SK-N-MC (cell line): ENCODE results near the gene APEX2.

Experiments used
- EZH2 ChIP-seq: fragments of 200-600 bp; sonication (generic); IDR thresholded peaks from one replicate; pipeline ENCODE4 v1.6.1; 2017; ENCODE audit warnings: antibody characterized with exemption
- POLR2AphosphoS5 ChIP-seq: IDR thresholded peaks from 2 replicates; pipeline ENCODE4 v1.6.1; 2012; ENCODE audit warnings: mild to moderate bottlenecking, low read depth, low read length, borderline replicate concordance

- TF ChIP-seq POLR2AphosphoS5 (no peak), EZH2 (no peak)
Measured at GRCh38 chrX:55033429-55033828, 33.3 kb downstream of the APEX2 start.
